SHP77 treated with DMSO at 0.1 percent for 48 hours (cell line): Measurements from ENCODE around the gene PIGU.
A peak's percentile ranks its signal among the peaks of the same experiment; 100 is the strongest.
"Not testable (repeated sequence)": the region's sequence is repeated elsewhere in the genome, so short reads cannot be mapped to it uniquely, and the experiment has no call there.

Source experiments
- DNase-seq: peaks from one replicate; lab custom pipeline; 2025; lab: John Stamatoyannopoulos, UW

Gene PIGU

DNA sequence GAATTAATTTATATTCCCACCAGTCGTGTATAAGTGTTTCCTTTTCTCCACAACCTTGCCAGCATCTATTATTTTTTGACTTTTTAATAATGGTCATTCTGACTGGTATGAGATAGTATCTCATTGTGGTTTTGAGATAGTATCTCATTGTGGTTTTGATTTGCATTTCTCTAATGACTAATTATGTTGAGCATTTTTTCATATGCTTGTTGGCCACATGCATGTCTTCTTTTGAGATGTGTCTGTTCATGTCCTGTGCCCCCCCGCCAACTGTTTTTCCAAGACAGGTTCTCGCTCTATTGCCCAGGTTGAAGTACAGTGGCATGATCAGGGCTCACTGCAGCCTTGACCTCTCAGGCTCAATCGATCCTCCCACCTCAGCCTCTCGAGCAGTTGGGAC lies 15.1 kb downstream of the PIGU start:
- not testable (repeated sequence) for DNase-seq

DNA sequence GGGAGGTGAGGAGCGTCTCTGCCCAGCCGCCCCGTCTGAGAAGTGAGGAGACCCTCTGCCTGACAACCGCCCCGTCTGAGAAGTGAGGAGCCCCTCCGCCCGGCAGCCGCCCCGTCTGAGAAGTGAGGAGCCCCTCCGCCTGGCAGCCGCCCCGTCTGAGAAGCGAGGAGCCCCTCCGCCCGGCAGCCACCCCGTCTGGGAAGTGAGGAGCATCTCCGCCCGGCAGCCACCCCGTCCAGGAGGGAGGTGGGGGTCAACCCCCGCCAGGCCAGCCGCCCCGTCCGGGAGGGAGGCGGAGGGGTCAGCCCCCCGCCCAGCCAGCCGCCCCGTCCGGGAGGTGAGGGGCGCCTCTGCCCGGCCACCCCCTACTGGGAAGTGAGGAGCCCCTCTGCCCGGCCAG lies 18.2 kb downstream of the PIGU start:
- not testable (repeated sequence) for DNase-seq

- DNase-seq: no peak
Observed at GRCh38 chr20:34654207-34654744, 22.6 kb downstream of the PIGU start.

DNA sequence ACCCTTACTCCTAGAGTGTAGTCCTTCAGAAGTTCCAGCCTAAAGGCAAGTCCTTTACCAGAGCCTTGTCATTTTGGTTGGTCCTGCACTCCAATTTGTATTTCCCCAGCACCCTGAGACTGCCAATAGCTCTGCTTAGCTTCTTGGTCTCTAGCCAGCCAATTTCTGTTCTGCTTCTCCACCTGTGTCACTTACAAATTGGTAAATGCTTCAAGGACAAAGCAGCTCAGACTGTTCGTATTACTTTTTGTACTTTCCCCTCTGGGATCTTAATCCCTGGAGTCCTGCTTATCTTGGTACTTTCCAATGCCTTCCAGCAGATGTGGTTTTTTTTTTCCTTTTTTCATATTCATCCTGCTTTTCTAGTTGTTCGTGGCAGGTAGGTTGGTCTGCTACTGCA lies 25.7 kb downstream of the PIGU start:
- no peak for DNase-seq

GRCh38 chr20:34647737-34648136 lies 29.2 kb downstream of the PIGU start:
- DNase-seq: no peak

- DNase-seq: no peak
Observed at GRCh38 chr20:34644951-34645350, 31.9 kb downstream of the PIGU start.

DNA sequence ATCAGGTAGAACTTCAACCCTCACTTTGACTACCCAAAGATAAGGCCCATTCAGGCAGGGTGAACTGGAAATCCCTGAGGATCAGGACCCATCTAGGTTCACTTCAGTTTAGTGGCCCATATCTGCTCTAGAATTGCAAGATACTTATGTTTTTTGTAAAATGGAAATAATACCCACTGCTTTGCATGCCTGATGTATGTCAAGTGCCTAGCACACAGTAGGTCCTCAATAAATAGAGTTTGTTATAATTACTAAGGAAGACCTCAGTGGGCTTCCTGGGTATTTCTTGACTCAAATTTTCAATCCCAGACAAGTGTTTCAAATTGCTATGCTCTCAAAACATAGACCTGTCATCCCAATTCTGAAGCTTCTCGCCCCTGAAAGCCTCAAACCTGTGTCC lies 32.5 kb downstream of the PIGU start:
- DNase-seq: no peak

DNA sequence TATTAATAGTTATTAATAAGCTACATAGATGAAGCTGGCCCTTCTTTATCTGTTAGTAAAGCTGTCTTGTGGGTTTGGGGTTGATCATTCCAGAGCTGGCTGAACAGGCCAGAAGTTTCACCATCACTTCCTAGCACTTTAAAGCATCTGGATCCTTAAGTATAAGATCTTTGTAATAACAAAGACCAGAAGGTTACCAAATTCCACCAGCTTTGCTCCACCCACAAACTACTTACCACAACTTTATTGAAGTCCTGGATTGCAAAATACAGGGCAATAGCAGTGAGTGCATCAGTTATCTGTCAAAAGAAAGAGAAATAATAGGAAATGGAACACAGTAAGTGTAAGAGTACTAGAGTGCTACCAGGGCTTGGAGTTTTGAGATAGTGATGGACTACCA lies 33.0 kb downstream of the PIGU start:
- no peak for DNase-seq

- no peak for DNase-seq
Observed at GRCh38 chr20:34642009-34642408, 34.9 kb downstream of the PIGU start.

- DNase-seq: peak; percentile 89
Observed at GRCh38 chr20:34639755-34640222, 37.1 kb downstream of the PIGU start.

DNA sequence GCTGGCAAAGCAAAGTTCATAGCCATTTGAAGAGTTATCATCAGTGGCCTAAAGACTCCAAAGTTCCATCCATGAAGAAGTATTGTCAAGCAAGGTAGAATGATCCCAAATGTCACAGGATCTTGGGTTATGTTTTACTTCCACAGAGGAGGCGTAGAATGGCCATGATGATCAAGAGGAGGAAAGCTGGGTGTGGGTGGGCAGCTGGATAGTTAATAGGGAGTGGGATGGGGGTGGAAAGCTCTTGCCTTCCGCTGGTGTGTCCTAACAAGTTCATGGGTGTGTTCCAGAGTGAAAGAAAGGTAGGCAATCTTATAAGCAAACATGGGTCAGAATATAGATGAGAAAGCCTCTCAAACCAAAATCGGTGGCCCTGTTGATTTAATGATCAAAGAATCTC lies 38.4 kb downstream of the PIGU start:
- no peak for DNase-seq

- no peak for DNase-seq
Observed at GRCh38 chr20:34638039-34638292, 38.9 kb downstream of the PIGU start.

DNA sequence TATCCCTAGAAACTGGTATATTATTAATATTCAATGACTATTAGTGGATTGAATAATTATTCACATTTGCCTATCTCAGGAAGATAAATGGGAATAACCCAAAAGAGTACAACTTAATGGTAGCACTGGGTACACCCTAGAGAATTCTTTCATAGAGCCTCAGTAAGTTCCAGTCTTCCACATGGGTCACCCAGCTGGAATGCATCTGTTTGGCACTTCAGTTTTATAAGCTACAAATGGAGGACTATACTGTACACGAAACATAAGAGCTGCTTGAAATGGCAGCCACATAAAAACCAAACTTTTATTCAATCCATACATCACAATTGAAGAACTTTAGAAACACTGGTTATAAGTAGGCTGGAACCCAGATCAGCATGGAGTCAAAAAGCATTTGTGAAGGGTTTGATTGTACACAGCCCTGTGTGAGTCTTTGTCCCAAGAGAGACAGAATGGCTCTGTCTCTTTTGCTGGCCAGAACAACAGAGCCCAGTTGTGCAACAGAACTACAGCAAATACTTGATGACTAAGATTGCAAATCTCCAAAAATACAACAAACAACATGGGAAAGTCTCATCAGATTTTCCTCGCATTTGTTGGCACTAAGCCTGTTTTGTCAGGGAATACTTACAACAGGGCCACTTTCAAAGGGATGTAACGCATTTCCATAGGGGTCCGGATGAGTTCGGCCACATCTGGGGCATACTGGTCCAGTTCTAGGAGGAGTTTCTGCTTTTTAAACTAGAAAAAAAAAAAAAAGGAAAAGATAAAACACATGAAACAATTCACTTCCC lies 39.5 kb downstream of the PIGU start:
- no peak for DNase-seq

- no peak for DNase-seq
Observed at GRCh38 chr20:34636648-34637047, 40.2 kb downstream of the PIGU start.

- no peak for DNase-seq
Observed at GRCh38 chr20:34634392-34634791, 42.5 kb downstream of the PIGU start.

DNA sequence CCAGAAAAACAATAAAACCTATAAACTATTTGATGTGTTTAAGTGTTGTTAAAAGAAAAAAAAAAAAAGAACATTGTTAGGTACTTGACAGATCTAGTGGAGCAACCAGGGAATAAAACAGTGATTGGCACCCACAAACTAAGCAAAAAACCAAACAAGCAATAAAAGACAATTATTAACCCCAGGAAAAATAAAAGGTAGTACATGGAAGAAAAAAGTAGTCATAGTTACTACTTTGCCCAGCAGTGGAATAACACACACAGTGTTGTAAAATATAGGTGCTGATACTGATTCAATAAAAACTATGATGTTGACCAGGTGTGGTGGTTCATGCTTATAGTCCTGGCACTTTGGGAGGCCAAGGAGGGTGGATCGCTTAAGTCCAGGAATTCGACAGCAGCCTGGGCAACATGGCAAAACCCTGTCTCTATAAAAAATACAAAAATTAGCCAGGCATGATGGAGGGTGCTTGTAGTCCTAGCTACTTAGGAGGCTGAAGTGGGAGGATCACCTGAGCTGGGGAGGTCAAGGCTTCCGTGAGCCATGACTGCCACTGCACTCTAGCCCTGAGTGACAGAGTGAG lies 43.9 kb downstream of the PIGU start:
- no peak for DNase-seq

DNA sequence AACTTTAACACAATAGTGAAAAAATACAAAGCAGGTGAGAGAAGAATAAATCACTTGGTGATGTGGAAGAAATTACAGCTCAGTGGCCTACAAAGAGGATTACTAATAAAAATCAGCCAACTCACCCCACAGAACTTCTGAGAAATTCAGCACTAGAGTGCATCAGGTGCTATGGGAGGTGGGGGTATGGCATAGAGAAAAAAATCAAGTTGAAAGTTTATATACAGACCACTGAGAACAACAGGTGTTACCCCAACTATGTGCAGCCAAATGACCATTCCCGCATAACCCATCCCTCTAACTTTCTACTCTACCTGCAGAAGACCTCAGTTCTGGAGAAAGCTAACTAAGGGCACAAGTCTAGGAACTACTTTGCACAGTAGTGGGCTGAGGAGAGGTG lies 47.0 kb downstream of the PIGU start:
- DNase-seq: no peak

GRCh38 chr20:34629342-34629741 lies 47.5 kb downstream of the PIGU start:
- DNase-seq: no peak

- no peak for DNase-seq
Observed at GRCh38 chr20:34628026-34628425, 48.9 kb downstream of the PIGU start.

DNA sequence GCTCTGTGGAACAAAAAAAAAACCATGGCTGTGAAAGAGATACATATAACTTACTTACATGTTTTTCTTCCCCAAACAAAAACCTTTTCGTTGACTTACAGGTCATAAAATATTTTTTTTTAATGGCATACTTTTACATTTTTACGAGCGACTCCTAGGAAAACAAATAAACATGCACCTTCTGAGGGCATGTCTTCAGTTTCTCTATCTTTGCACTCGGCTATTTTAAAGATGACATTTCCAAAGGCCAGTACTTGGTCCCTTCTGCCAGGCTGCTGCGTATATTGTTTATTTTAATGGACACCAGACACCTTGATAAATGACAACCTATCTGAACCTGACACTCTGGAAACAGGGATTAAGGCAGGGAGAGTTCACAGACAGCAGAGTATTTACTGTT lies 49.4 kb downstream of the PIGU start:
- DNase-seq: peak; percentile 4

- DNase-seq: peak; percentile 22
Observed at GRCh38 chr20:34626992-34627391, 49.9 kb downstream of the PIGU start.

- no peak for DNase-seq
Observed at GRCh38 chr20:34624629-34625028, 52.3 kb downstream of the PIGU start.

- no peak for DNase-seq
Observed at GRCh38 chr20:34622821-34623451, 54.0 kb downstream of the PIGU start.
